HG03442 (cell line): Measurements from ENCODE around the gene DHX15.

Experiments used
- ATAC-seq: cut with Tn5 transposase; IDR thresholded peaks from one replicate; pipeline ENCODE4 v1.9.1; 2021; ENCODE audit warnings: mild to moderate bottlenecking, moderate library complexity; ENCODE audit not compliant: unreplicated experiment

DHX15 gene

DNA sequence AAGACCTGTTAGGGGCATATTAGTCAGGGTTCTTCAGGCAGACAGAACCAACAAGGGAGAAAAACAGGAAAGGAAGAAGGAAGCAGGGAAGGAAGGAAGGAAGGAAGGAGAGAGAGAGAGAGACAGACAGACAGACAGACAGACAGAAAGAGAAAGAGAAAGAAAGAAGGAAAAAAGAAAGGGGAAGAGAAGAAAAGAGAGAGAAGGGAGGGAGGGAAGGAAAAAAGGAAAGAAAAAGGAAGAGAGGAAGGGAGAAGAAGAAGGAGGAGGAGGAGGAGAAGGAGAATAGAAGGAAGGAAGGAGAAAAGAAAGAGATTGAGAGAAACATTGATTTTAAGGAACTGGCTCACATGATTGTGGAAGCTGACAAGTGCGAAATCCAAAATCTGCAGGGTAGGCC lies 89.0 kb downstream of the DHX15 start:
- no peak for ATAC-seq

GRCh38 chr4:24489870-24490269 lies 94.5 kb downstream of the DHX15 start:
- no peak for ATAC-seq

DNA sequence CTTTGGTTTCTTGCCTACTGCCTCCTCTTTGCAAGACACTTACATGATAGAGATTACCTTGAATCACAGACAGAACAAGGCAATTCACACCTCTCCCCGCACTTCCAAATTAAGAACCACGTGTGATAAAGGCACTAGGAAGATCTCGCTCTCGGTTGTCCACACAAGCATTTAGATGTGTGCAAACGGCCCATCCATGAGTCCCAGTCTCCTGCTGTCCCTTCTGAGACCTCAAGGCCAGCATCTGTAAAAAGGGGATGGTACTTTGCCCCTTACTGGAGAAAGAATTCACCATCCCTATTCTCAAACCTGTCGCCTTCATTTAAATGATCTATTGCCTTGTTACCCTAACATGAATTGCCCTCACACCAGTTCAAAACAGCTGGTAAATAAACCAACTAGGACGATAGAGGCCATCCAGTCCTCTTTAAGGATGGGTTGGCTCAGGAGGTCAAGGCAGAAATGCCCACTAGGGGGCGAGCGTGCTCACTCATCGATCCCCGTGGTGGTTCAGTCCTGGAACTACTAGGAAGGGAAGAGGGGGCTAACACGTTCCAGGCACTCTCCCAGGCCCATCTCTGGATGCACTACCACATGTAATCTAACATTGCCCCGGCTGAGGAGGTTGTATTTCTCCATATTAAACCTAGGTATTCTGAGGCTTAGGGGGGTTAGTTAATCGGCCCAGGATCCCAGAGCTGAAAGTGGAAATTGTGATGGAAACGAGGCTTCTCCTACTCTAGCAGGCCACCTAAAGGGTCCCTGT lies 95.8 kb downstream of the DHX15 start:
- ATAC-seq: peak; percentile 76

GRCh38 chr4:24482871-24483270 lies 101.5 kb downstream of the DHX15 start:
- ATAC-seq: no peak

DNA sequence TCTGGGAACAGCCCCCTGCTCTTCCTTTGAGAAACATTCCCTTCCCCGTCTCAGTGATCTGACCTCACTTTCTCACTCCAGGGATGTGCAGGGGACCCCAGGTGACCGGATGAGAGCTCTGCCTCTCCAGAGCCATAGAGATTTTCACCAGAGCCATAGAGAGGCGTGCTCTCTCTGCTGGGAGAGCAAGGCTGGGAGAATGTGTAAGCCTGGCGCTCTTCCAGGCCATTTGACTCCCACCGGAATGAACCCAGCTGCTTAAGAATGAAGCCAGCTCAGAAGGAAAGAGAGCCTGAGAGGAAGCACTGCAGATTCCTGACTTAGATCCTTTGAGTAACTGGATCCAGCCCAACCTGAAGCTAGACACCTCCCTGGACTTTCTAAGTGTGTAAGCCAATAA lies 106.4 kb downstream of the DHX15 start:
- no peak for ATAC-seq
